HG03354 (cell line): Measurements from ENCODE around the gene MSH4.

Experiments
- ATAC-seq: cut with Tn5 transposase; IDR thresholded peaks from one replicate; pipeline ENCODE4 v1.9.1; 2021; ENCODE audit warnings: mild to moderate bottlenecking; ENCODE audit not compliant: unreplicated experiment, poor library complexity, severe bottlenecking

The MSH4 gene

DNA sequence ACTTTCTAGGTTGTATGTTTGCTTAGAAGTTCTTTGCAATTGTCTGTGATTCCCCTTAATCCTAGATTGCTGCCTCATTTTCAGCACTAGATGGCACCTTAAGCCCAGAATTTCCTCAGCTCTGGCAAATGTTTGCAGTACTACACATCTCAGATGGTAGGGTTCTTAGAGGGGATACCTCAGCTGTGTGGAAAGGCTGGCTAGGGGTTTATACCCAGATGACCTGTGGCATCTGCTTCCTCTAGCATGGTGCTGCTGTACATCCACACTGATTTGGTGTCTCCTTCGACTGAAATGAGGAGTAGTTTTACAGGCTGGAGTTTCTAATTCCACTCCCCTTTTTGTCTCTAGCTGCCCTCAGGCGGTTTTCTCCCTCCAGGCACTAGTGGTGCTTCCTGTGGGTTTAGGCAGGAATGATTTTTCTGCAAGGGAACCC, 112.1 kb downstream of the MSH4 start:
- peak; percentile 80 for ATAC-seq

- no peak for ATAC-seq
Observed at GRCh38 chr1:75916834-75917233, 120.2 kb downstream of the MSH4 start.

DNA sequence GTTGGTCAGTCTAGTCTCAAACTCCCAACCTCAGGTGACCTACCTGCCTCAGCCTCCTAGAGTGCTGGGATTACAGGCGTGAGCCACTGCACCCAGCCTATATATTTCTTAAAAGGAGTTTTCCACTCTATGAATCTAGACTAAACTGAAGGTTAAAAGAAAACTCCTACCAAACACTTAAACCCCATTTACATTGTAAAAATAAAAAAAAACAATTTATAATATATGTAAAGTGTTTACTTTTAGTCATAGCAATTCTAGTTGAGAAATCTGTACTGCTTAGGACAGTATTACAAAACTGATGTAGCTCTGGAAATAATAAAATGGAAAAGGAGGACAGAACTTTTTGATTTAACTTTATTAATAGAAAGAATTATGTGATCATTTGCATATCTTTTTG, 126.0 kb downstream of the MSH4 start:
- ATAC-seq = no peak

DNA sequence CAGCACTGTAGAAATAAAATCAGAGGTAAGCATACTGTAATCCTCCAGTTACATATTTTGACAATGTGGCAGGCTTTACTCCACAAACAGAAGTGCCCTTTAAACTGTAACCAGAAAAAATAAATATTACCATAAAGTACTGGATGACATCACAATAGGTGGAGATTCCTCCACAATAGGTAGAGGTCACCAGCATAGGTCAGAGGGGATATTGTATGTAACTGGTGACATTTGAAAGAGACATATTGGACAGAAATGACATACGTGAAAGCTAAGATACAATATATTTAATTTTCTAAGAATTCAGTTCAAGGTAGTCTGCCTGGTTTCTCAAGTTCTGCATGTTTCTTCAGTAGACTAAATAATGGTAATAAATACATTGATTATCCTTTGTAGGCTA, 135.6 kb downstream of the MSH4 start, which contains the start of gene ASB17:
TSS of gene ASB17 (minus strand) at position 101 of the 400 bp plus-strand sequence. CDS start 113 bp downstream, outside the sequence.
- no peak for ATAC-seq

DNA sequence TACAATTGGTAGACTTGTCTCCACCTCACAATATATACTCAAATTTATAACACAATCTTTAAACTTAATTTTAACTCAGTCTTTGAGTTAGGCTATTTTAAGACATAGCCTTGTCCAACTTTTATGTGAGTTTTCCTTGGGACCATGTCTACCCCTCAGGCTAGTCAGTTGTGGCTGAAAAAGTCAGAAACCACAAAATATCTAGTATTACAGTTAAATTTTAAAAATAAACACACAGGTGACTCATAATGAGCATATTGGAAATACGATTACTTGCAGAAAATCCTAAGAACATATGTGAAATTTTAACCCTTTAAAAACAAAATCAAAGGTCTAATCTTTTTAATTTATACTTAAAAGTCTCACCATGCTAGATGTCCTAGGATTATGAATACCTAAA, 140.4 kb downstream of the MSH4 start:
- no peak for ATAC-seq

DNA sequence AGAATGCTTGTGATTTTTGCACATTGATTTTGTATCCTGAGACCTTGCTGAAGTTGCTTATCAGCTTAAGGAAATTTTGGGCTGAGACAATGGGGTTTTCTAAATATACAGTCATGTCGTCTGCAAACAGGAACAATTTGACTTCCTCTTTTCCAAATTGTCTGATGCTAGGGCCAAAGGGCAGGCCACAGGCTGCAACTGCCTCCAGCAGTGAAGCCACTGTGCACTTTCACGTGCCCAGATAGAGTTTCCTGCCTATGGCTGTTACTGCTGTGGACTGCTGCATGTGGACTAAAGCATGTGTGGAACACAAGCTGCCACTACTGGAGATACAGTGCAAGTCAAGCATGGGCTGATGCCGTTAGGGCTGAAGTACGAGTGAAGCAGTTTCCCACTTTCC, 146.4 kb downstream of the MSH4 start:
- peak; percentile 48 for ATAC-seq

- no peak for ATAC-seq
Observed at GRCh38 chr1:75950176-75950575, 153.5 kb downstream of the MSH4 start.

GRCh38 chr1:75952016-75952415, 155.3 kb downstream of the MSH4 start:
- no peak for ATAC-seq

DNA sequence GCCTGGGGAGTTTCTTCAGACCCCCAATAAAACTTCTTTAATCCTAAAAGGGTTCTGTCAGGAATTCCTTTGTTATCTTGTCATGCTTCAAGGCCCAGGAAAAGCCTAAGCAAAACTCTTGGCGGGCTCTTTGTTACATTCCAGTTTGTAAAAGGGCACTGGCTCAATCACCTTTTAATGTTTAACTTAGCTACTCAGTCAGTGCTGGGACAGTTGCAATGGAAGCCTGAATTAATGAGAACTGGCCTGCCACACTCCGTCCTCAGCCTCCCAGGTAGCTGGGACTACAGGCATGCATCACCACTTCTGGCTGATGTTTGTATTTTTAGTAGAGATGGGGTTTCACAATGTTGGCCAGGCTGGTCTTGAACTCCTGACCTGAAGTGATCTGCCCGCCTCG, 156.8 kb downstream of the MSH4 start:
- no peak for ATAC-seq

GRCh38 chr1:75954586-75954985, 157.9 kb downstream of the MSH4 start:
- no peak for ATAC-seq
